ENCODE measurements around the gene ZBTB49. TPM values are rescaled to one million over a fixed set of nuclear protein-coding genes. Genes with fewer than 3 reads are reported as not detected.
"Not testable (repeated sequence)": the region's sequence is repeated elsewhere in the genome, so short reads cannot be mapped to it uniquely, and the experiment has no call there.

The ZBTB49 gene
- total RNA-seq, 4 donors from 2014 or later = 2.9 to 5.9 (median 3.4) TPM

- peaks cover 0 to 17% (median 0%) of the 10 kb centered on the region in 4 donors for H3K27me3 ChIP-seq
- no peak for DNase-seq (ENCODE audit: extremely low spot score)
- intact Hi-C loops (cut with DNase I) = no loop called here
- H3K9me3 ChIP-seq = no peaks in the 10 kb centered on the region
- H3K4me3 ChIP-seq = no peak overlapping the region
- 96% methylated on average over 4 of the region's 9 CpGs for WGBS
- H3K4me1 ChIP-seq = no peaks in the 10 kb centered on the region
- TF ChIP-seq CTCF (IDR thresholded peaks at IDR 0.05) = no peak
- TF ChIP-seq EP300 (IDR thresholded peaks at IDR 0.05) = no peak
- no peak for TF ChIP-seq POLR2AphosphoS5 (IDR thresholded peaks at IDR 0.05)
- no peak for TF ChIP-seq POLR2A (IDR thresholded peaks at IDR 0.05; ENCODE audit: low read depth)
- H3K36me3 ChIP-seq = no peaks in the 10 kb centered on the region
- no peak overlapping the region for H3K27ac ChIP-seq (replicated peaks in 1 of 4)
Measured at GRCh38 chr4:4341861-4342650, 52.0 kb downstream of the ZBTB49 start.

- intact Hi-C loops (cut with DNase I) = no loop called here
- H3K36me3 ChIP-seq = no peaks in the 10 kb centered on the region
- H3K4me3 ChIP-seq = no peak overlapping the region
- no peaks in the 10 kb centered on the region for H3K4me1 ChIP-seq
- no peaks in the 10 kb centered on the region for H3K9me3 ChIP-seq
- DNase-seq (ENCODE audit: extremely low spot score) = no peak
- H3K27ac ChIP-seq (replicated peaks in 1 of 4) = no peak overlapping the region
- H3K27me3 ChIP-seq = peaks cover 0 to 17% (median 0%) of the 10 kb centered on the region in 4 donors
- TF ChIP-seq POLR2A (IDR thresholded peaks at IDR 0.05; ENCODE audit: low read depth) = no peak
- TF ChIP-seq CTCF (IDR thresholded peaks at IDR 0.05) = no peak
- WGBS = 71% methylated on average over 5 of the region's 5 CpGs
Measured at GRCh38 chr4:4343038-4343437, 53.0 kb downstream of the ZBTB49 start.

GRCh38 chr4:4344915-4345527, 55.0 kb downstream of the ZBTB49 start:
- Histone ChIP-seq H3K27ac (replicated peaks in 1 of 4) (no peak overlapping the region), H3K9me3 (no peaks in the 10 kb centered on the region), H3K27me3 (peaks cover 0 to 15% (median 0%) of the 10 kb centered on the region in 4 donors), H3K36me3 (no peaks in the 10 kb centered on the region), H3K4me1 (no peaks in the 10 kb centered on the region), H3K4me3 (no peak overlapping the region)
- 92% methylated on average over 14 of the region's 14 CpGs for WGBS
- no peak for DNase-seq (ENCODE audit: extremely low spot score)
- TF ChIP-seq EP300 (IDR thresholded peaks at IDR 0.05) (no peak), POLR2A (IDR thresholded peaks at IDR 0.05; ENCODE audit: low read depth) (no peak), CTCF (IDR thresholded peaks at IDR 0.05) (no peak), POLR2AphosphoS5 (IDR thresholded peaks at IDR 0.05) (no peak)
- intact Hi-C loops (cut with DNase I) = no loop called here

GRCh38 chr4:4347585-4347984, 57.5 kb downstream of the ZBTB49 start:
- DNase-seq (ENCODE audit: extremely low spot score) = no peak
- intact Hi-C loops (cut with DNase I) = no loop called here
- 13% methylated on average over 1 of the region's 1 CpG for WGBS

GRCh38 chr4:4348585-4348984, 58.5 kb downstream of the ZBTB49 start:
- intact Hi-C loops (cut with DNase I); H3K27ac ChIP-seq (replicated peaks in 1 of 4); H3K36me3 ChIP-seq; H3K9me3 ChIP-seq; DNase-seq (ENCODE audit: extremely low spot score); H3K4me3 ChIP-seq; H3K4me1 ChIP-seq: not testable (repeated sequence)
- H3K27me3 ChIP-seq = peaks cover 0 to 11% (median 0%) of the 10 kb centered on the region in 4 donors
- WGBS = 85% methylated on average over 7 of the region's 9 CpGs

More at GRCh38 chr4:4347585-4347984, 57.5 kb downstream of the ZBTB49 start:
- H3K4me1 ChIP-seq = no peaks in the 10 kb centered on the region
- H3K27me3 ChIP-seq = peaks cover 0 to 11% (median 0%) of the 10 kb centered on the region in 4 donors
- TF ChIP-seq POLR2AphosphoS5 (IDR thresholded peaks at IDR 0.05) = no peak
- TF ChIP-seq CTCF (IDR thresholded peaks at IDR 0.05) = no peak
- no peak for TF ChIP-seq POLR2A (IDR thresholded peaks at IDR 0.05; ENCODE audit: low read depth)
- no peak for TF ChIP-seq EP300 (IDR thresholded peaks at IDR 0.05)
- H3K4me3 ChIP-seq = no peak overlapping the region
- no peak overlapping the region for H3K27ac ChIP-seq (replicated peaks in 1 of 4)
- no peaks in the 10 kb centered on the region for H3K9me3 ChIP-seq
- no peaks in the 10 kb centered on the region for H3K36me3 ChIP-seq
